ENCODE measurements around the gene TRPM8.

- TF ChIP-seq CTCF (IDR thresholded peaks at IDR 0.05; ENCODE audit: borderline replicate concordance, extremely low read depth, low read length, poor library complexity, severe bottlenecking), result no peak
- no peak for TF ChIP-seq EZH2 (IDR thresholded peaks at IDR 0.05; ENCODE audit: borderline replicate concordance, low read depth, low read length, severe bottlenecking)
These were observed 2.1 kb downstream of the TRPM8 start for GRCh38 chr2:233919319-233919718.

Data from DND-41 (cell line).